SK-N-MC (cell line): ENCODE measurements around the gene TMED10.

Source experiments
- EZH2 ChIP-seq: fragments of 200-600 bp; sonication (generic); IDR thresholded peaks from one replicate; pipeline ENCODE4 v1.6.1; 2017; ENCODE audit warnings: antibody characterized with exemption
- FOXP2 ChIP-seq: optimal IDR thresholded peaks from 2 replicates; pipeline ENCODE3; 2011; ENCODE audit warnings: mild to moderate bottlenecking, moderate library complexity; ENCODE audit not compliant: insufficient read depth; ENCODE audit errors: extremely low read length, control extremely low read depth
- POLR2AphosphoS5 ChIP-seq: IDR thresholded peaks from 2 replicates; pipeline ENCODE4 v1.6.1; 2012; ENCODE audit warnings: mild to moderate bottlenecking, low read depth, low read length, borderline replicate concordance

DNA sequence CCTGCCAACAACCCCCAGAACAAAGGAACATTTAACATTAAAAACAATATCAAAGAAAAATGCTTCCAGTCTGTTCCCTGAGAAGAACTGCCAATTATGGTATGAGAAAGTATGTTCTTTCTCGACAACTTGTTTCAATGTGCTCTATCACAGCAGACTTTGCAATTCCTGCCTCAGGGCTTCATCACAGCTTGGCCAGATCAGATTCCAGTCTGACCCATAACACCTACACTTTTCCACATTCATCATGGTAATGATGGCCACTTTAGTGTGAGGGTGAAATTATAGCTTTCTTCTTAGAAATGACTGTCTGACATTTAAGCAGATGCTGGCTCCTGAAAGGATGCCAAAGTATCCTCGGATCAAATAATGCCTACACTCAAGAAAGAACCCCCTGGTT lies 66.5 kb downstream of the TMED10 start:
- TF ChIP-seq EZH2 (no peak), POLR2AphosphoS5 (no peak), FOXP2 (no peak)
